Measurements from ENCODE around the gene PAMR1.
"Not testable (repeated sequence)": the region's sequence is repeated elsewhere in the genome, so short reads cannot be mapped to it uniquely, and the experiment has no call there.

The PAMR1 gene

GRCh38 chr11:35525501-35526175 lies at the start of gene PAMR1:
TSS of gene PAMR1 (minus strand) at chr11:35525616. CDS start at chr11:35525585, 31 bp downstream.
- no peak for FAIRE-seq
- no peak for DNase-seq (ENCODE audit: insufficient read length, low spot score)

GRCh38 chr11:35571696-35572095 lies 46.3 kb upstream of the PAMR1 start:
- DNase-seq (ENCODE audit: insufficient read length, low spot score) = no peak
- no peak for FAIRE-seq

GRCh38 chr11:35567737-35568465 lies 42.5 kb upstream of the PAMR1 start:
- DNase-seq (ENCODE audit: insufficient read length, low spot score) (no peak), FAIRE-seq (no peak)

- FAIRE-seq = no peak
- DNase-seq (ENCODE audit: insufficient read length, low spot score) = no peak
Measured at GRCh38 chr11:35566885-35567284, 41.5 kb upstream of the PAMR1 start.

GRCh38 chr11:35566181-35566580 lies 40.8 kb upstream of the PAMR1 start:
- FAIRE-seq = no peak

GRCh38 chr11:35564245-35564595 lies 38.8 kb upstream of the PAMR1 start:
- no peak for DNase-seq (ENCODE audit: insufficient read length, low spot score)
- no peak for FAIRE-seq

More at GRCh38 chr11:35566181-35566580, 40.8 kb upstream of the PAMR1 start:
- DNase-seq (ENCODE audit: insufficient read length, low spot score) = no peak

- no peak for FAIRE-seq
- DNase-seq (ENCODE audit: insufficient read length, low spot score) = no peak
Measured at GRCh38 chr11:35563484-35564244, 38.2 kb upstream of the PAMR1 start.

GRCh38 chr11:35559949-35560348 lies 34.5 kb upstream of the PAMR1 start:
- no peak for DNase-seq (ENCODE audit: insufficient read length, low spot score)
- FAIRE-seq = no peak

GRCh38 chr11:35558513-35558912 lies 33.1 kb upstream of the PAMR1 start:
- FAIRE-seq = no peak

GRCh38 chr11:35555488-35555887 lies 30.1 kb upstream of the PAMR1 start:
- FAIRE-seq (no peak), DNase-seq (ENCODE audit: insufficient read length, low spot score) (no peak)

More at GRCh38 chr11:35558513-35558912, 33.1 kb upstream of the PAMR1 start:
- DNase-seq (ENCODE audit: insufficient read length, low spot score) = no peak

- FAIRE-seq = no peak
- DNase-seq (ENCODE audit: insufficient read length, low spot score) = no peak
Measured at GRCh38 chr11:35554491-35555437, 29.3 kb upstream of the PAMR1 start.

- DNase-seq (ENCODE audit: insufficient read length, low spot score) = no peak
- no peak for FAIRE-seq
Measured at GRCh38 chr11:35553831-35554230, 28.4 kb upstream of the PAMR1 start.

- no peak for FAIRE-seq
- no peak for DNase-seq (ENCODE audit: insufficient read length, low spot score)
Measured at GRCh38 chr11:35553021-35553420, 27.6 kb upstream of the PAMR1 start.

- DNase-seq (ENCODE audit: insufficient read length, low spot score) (no peak), FAIRE-seq (no peak)
Measured at GRCh38 chr11:35552616-35553015, 27.2 kb upstream of the PAMR1 start.

- no peak for DNase-seq (ENCODE audit: insufficient read length, low spot score)
- no peak for FAIRE-seq
Measured at GRCh38 chr11:35550374-35551036, 25.1 kb upstream of the PAMR1 start.

- DNase-seq (ENCODE audit: insufficient read length, low spot score) (no peak), FAIRE-seq (no peak)
Measured at GRCh38 chr11:35549787-35550186, 24.4 kb upstream of the PAMR1 start.

GRCh38 chr11:35548925-35549561 lies 23.6 kb upstream of the PAMR1 start:
- no peak for DNase-seq (ENCODE audit: insufficient read length, low spot score)
- FAIRE-seq = no peak

GRCh38 chr11:35547995-35548394 lies 22.6 kb upstream of the PAMR1 start:
- not testable (repeated sequence) for DNase-seq (ENCODE audit: insufficient read length, low spot score); FAIRE-seq

- FAIRE-seq = no peak
Measured at GRCh38 chr11:35546317-35546716, 20.9 kb upstream of the PAMR1 start.

More at GRCh38 chr11:35546317-35546716, 20.9 kb upstream of the PAMR1 start:
- no peak for DNase-seq (ENCODE audit: insufficient read length, low spot score)

Measured in GM19239 (cell line).